H1 (cell line): ENCODE measurements around the gene NME7.

Source experiments
- BRCA1 ChIP-seq: IDR thresholded peaks from 2 replicates; pipeline ENCODE4 v1.6.1; 2012; ENCODE audit warnings: low read depth, low read length, improper control_type of control experiment
- CBX8 ChIP-seq: fragments of 300-800, 300-1000 bp; sonication (generic); IDR thresholded peaks from 2 replicates; pipeline ENCODE4 v1.7.1; 2016; ENCODE audit warnings: low read depth, low read length, borderline replicate concordance
- CEBPB ChIP-seq: IDR thresholded peaks from 2 replicates; pipeline ENCODE4 v1.6.1; 2012; ENCODE audit warnings: low read depth, low read length
- HDAC2 ChIP-seq, 2 experiments: fragments of 300-600 bp in 1 of 2; sonication (generic) in 1 of 2; IDR thresholded peaks; 2 replicates each; pipeline ENCODE4 v1.6.1; 2011 to 2012; ENCODE audit warnings: low read depth in 2 of 2, low read length in 2 of 2, mild to moderate bottlenecking in 2 of 2, moderate library complexity in 2 of 2, borderline replicate concordance in 1 of 2, inconsistent platforms in 1 of 2
- POLR2A ChIP-seq, 2 experiments: IDR thresholded peaks; 1 replicate in 1 of 2; 2 replicates in 1 of 2; pipeline ENCODE4 v1.6.1; 2011; ENCODE audit warnings: low read depth in 2 of 2, low read length in 2 of 2, mild to moderate bottlenecking in 2 of 2; ENCODE audit errors: control extremely low read depth in 1 of 2
- SIN3A ChIP-seq, 2 experiments: IDR thresholded peaks in 1 of 2; conservative IDR thresholded peaks in 1 of 2; 2 replicates each; pipeline ENCODE4 v1.6.1; 2011 to 2012; ENCODE audit warnings: low read length in 2 of 2, improper control_type of control experiment in 1 of 2, low read depth in 1 of 2, mild to moderate bottlenecking in 1 of 2
- TBP ChIP-seq: IDR thresholded peaks from 2 replicates; pipeline ENCODE4 v1.6.1; 2011; ENCODE audit warnings: low read depth, low read length, improper control_type of control experiment
- YY1 ChIP-seq: IDR thresholded peaks from 2 replicates; pipeline ENCODE4 v1.6.1; 2011; ENCODE audit warnings: low read depth, mild to moderate bottlenecking, low read length
- TF ChIP-seq, protein P1 (sequence below), 3 experiments: IDR thresholded peaks; 1 replicate in 2 of 3; 2 replicates in 1 of 3; pipeline versions ENCODE4 v1.5.1 to v1.6.1; 2011; ENCODE audit warnings: low read length in 3 of 3, mild to moderate bottlenecking in 3 of 3, inconsistent platforms in 2 of 3, low read depth in 1 of 3, moderate library complexity in 1 of 3; ENCODE audit not compliant: insufficient read depth in 1 of 3; ENCODE audit errors: control extremely low read depth in 1 of 3
- TF ChIP-seq, protein P2 (sequence below): IDR thresholded peaks from 2 replicates; pipeline ENCODE4 v1.6.1; 2012; ENCODE audit warnings: inconsistent platforms

DNA sequence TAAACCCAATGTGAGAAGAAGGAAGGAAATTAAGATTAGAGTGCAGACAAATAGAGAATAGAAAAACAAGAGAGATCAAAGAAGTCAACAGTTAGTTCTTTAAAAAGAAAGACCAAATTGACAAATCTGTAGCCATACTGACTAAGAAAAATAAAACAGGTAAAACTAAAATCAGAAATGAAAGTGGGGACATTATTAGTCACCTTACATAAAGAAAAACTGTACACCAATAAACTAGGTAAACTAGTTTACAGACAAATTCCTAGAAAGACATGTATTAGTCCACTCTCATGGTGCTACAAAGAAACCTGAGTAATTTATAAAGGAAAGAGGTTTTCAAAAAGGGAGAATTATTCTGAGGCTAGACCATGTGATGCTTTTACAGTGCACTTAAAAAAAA lies 22.7 kb upstream of the NME7 start:
- TF ChIP-seq POLR2A (IDR thresholded peaks at IDR 0.05; ENCODE audit: control extremely low read depth in 1 of 2, low read depth in 2 of 2, low read length in 2 of 2) (no peak), CEBPB (no peak), SIN3A (conservative IDR thresholded peaks at IDR 0.05 in 1 of 2, IDR thresholded peaks at IDR 0.05 in 1 of 2; ENCODE audit: low read depth in 1 of 2, low read length in 2 of 2) (no peak), BRCA1 (no peak), YY1 (no peak), CBX8 (no peak), TBP (no peak), HDAC2 (IDR thresholded peaks at IDR 0.05; ENCODE audit: borderline replicate concordance in 1 of 2, low read depth in 2 of 2, low read length in 2 of 2) (no peak)
- TF ChIP-seq, protein P1, sequence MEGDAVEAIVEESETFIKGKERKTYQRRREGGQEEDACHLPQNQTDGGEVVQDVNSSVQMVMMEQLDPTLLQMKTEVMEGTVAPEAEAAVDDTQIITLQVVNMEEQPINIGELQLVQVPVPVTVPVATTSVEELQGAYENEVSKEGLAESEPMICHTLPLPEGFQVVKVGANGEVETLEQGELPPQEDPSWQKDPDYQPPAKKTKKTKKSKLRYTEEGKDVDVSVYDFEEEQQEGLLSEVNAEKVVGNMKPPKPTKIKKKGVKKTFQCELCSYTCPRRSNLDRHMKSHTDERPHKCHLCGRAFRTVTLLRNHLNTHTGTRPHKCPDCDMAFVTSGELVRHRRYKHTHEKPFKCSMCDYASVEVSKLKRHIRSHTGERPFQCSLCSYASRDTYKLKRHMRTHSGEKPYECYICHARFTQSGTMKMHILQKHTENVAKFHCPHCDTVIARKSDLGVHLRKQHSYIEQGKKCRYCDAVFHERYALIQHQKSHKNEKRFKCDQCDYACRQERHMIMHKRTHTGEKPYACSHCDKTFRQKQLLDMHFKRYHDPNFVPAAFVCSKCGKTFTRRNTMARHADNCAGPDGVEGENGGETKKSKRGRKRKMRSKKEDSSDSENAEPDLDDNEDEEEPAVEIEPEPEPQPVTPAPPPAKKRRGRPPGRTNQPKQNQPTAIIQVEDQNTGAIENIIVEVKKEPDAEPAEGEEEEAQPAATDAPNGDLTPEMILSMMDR (IDR thresholded peaks at IDR 0.05; ENCODE audit: control extremely low read depth in 1 of 3, insufficient read depth in 1 of 3, low read depth in 1 of 3, low read length in 3 of 3) = no peak
- TF ChIP-seq, protein P2, sequence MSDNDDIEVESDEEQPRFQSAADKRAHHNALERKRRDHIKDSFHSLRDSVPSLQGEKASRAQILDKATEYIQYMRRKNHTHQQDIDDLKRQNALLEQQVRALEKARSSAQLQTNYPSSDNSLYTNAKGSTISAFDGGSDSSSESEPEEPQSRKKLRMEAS = no peak
